Measurements from ENCODE around the gene MAP1B. TPM values are rescaled to one million over a fixed set of nuclear protein-coding genes. Genes with fewer than 3 reads are reported as not detected.
A peak's percentile ranks its signal among the peaks of the same experiment; 100 is the strongest.

The MAP1B gene
- total and polyA plus RNA-seq, 9 of the 15 experiments (the other 6 are each of a cell fraction or from before 2014, with no cell fraction given), result 5.2 to 66.1 (median 17.3) TPM

DNA sequence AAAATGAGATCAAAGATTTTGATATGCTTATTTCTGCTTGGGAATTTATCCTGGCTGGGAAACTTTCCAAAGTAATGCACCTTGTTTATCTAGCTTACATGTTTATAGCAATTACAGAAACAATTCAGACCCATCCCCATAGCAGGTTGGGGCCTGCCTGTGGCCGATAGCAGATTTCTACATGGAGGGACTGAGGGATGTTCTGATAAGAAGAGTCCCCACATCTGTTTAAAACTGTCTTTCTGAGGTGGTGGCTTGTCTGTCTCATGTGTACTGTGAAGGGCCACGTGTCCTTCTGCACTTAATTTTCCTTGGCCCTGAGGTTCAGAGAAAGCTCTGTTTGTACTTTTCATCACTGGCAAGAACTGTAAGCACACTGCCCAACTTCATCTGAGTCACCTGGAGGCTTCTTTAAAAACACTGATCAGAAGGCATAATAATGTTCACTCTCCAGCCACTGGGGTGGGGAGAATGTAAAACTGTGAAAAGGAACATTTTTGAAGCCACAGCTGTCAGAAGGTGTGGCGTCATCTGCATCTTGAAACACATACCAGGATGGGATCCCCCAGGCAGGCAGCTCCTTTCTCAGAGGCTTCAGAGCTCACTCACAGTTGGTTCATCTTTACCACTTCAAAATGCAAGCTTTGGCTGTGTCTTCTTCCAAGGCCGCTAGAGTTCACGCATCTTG, 80.3 kb downstream of the MAP1B start (continued):
- TF ChIP-seq ZNF644 (tag; IDR thresholded peaks at IDR 0.05; ENCODE audit: low read depth) (no peak), KLF13 (tag; IDR thresholded peaks at IDR 0.05; ENCODE audit: borderline replicate concordance, low read depth) (no peak), TAL1 (IDR thresholded peaks at IDR 0.05) (peak; percentile 57)
- TF ChIP-seq, protein P1, sequence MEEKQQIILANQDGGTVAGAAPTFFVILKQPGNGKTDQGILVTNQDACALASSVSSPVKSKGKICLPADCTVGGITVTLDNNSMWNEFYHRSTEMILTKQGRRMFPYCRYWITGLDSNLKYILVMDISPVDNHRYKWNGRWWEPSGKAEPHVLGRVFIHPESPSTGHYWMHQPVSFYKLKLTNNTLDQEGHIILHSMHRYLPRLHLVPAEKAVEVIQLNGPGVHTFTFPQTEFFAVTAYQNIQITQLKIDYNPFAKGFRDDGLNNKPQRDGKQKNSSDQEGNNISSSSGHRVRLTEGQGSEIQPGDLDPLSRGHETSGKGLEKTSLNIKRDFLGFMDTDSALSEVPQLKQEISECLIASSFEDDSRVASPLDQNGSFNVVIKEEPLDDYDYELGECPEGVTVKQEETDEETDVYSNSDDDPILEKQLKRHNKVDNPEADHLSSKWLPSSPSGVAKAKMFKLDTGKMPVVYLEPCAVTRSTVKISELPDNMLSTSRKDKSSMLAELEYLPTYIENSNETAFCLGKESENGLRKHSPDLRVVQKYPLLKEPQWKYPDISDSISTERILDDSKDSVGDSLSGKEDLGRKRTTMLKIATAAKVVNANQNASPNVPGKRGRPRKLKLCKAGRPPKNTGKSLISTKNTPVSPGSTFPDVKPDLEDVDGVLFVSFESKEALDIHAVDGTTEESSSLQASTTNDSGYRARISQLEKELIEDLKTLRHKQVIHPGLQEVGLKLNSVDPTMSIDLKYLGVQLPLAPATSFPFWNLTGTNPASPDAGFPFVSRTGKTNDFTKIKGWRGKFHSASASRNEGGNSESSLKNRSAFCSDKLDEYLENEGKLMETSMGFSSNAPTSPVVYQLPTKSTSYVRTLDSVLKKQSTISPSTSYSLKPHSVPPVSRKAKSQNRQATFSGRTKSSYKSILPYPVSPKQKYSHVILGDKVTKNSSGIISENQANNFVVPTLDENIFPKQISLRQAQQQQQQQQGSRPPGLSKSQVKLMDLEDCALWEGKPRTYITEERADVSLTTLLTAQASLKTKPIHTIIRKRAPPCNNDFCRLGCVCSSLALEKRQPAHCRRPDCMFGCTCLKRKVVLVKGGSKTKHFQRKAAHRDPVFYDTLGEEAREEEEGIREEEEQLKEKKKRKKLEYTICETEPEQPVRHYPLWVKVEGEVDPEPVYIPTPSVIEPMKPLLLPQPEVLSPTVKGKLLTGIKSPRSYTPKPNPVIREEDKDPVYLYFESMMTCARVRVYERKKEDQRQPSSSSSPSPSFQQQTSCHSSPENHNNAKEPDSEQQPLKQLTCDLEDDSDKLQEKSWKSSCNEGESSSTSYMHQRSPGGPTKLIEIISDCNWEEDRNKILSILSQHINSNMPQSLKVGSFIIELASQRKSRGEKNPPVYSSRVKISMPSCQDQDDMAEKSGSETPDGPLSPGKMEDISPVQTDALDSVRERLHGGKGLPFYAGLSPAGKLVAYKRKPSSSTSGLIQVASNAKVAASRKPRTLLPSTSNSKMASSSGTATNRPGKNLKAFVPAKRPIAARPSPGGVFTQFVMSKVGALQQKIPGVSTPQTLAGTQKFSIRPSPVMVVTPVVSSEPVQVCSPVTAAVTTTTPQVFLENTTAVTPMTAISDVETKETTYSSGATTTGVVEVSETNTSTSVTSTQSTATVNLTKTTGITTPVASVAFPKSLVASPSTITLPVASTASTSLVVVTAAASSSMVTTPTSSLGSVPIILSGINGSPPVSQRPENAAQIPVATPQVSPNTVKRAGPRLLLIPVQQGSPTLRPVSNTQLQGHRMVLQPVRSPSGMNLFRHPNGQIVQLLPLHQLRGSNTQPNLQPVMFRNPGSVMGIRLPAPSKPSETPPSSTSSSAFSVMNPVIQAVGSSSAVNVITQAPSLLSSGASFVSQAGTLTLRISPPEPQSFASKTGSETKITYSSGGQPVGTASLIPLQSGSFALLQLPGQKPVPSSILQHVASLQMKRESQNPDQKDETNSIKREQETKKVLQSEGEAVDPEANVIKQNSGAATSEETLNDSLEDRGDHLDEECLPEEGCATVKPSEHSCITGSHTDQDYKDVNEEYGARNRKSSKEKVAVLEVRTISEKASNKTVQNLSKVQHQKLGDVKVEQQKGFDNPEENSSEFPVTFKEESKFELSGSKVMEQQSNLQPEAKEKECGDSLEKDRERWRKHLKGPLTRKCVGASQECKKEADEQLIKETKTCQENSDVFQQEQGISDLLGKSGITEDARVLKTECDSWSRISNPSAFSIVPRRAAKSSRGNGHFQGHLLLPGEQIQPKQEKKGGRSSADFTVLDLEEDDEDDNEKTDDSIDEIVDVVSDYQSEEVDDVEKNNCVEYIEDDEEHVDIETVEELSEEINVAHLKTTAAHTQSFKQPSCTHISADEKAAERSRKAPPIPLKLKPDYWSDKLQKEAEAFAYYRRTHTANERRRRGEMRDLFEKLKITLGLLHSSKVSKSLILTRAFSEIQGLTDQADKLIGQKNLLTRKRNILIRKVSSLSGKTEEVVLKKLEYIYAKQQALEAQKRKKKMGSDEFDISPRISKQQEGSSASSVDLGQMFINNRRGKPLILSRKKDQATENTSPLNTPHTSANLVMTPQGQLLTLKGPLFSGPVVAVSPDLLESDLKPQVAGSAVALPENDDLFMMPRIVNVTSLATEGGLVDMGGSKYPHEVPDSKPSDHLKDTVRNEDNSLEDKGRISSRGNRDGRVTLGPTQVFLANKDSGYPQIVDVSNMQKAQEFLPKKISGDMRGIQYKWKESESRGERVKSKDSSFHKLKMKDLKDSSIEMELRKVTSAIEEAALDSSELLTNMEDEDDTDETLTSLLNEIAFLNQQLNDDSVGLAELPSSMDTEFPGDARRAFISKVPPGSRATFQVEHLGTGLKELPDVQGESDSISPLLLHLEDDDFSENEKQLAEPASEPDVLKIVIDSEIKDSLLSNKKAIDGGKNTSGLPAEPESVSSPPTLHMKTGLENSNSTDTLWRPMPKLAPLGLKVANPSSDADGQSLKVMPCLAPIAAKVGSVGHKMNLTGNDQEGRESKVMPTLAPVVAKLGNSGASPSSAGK (IDR thresholded peaks at IDR 0.05), result peak; percentile 25; the same call in 1 of the 2 replicates

Data from K562 (cell line).